Stimulated activated CD4-positive, alpha-beta T cell treated with anti-CD3 and anti-CD28 coated beads, Interleukin-2, amount 100 ng/mL, for 24 hours (primary cell): ENCODE measurements around the gene PTPN11.
"Not testable (repeated sequence)": the region's sequence is repeated elsewhere in the genome, so short reads cannot be mapped to it uniquely, and the experiment has no call there.

Experiments used
- DNase-seq, 2 donors: peaks; one replicate each; pipeline ENCODE4 v3.0.0-alpha.2; 2020

PTPN11 gene

DNA sequence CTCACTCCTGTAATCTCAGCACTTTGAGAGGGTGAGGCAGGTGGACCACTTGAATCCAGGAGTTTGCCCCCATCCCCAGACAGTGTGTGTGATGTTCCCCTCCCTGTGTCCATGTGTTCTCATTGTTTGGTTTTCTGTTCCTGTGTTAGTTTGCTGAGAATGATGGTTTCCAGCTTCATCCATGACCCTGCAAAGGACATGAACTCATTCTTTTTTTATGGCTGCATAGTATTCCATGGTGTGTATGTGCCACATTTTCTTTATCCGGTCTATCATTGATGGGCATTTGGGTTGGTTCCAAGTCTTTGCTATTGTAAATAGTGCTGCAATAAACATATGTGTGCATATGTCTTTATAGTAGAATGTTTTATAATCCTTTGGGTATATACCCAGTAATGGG, 38.4 kb downstream of the PTPN11 start:
- not testable (repeated sequence) for DNase-seq

DNA sequence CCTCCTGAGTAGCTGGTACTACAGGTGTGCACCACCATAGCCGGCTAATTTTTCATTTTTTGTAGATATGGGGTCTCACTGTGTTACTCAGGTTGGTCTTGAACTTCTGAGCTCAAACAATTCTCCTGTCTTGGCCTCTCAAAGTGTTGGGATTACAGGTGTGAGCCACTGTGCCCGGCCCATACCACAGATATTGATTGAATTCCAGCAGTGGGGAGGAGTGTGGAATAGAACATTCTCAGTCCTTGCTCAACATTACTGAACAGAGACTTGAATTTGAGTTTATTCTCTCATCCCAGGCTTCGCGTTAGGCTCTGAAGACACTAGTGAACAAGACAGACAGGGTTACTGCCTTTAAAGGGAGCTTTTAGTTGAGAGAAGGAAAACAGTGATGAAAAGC, 39.6 kb downstream of the PTPN11 start:
- no peak for DNase-seq

DNA sequence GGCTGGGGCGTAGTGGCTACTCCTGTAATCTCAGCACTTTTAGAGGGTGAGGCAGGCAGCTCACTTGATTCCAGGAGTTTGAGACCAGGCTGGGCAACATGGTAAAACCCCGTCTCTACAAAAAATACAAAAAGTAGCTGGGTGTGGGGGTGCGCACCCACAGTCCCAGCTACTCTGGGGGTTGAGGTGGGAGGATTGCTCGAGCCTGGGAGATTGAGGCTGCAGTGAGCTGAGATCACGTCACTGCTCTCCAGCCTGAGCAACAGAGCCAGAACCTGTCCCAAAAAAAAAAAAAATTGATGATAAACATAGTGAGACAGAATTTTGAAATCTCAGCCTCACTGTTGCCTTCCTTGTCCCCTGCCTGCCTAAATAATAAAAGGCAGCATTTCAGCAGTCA, 40.0 kb downstream of the PTPN11 start:
- no peak for DNase-seq

DNA sequence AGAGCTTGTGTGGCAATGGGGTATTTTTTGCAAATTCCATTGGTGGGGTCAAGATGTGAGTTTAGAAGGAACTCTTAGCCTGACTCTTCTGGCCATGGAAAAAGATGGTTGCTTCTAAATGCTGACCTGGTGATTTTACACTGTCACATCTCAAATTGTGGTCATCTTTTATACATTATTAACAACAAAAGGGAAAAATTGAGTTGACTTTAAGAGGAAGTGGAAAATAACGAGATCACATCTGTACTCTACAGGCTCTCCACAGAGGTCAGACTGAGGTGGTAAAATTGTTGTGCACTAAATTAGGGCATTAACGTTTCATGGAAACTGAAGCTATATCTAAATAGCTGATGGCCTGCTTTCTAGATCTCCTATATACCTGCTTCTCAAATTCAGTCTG, 44.7 kb downstream of the PTPN11 start:
- no peak for DNase-seq

DNA sequence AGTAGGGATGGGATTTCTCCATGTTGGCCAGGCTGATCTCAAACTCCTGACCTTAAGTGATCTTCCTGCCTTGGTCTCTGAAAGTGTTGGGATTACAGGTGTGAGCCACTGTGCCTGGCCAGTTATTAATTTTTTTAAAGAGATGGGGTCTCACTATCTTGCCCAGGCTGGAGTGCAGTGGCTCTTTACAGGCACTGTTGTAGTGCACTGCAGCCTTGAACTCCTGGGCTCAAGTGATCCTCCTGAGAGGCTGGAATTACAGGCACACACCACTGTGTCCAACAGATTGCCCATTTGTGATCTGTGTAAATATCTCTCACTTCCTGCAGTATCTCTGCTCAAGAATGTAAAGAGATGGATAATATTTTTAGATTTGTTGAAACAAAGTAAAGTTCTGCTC, 45.9 kb downstream of the PTPN11 start:
- no peak for DNase-seq

DNA sequence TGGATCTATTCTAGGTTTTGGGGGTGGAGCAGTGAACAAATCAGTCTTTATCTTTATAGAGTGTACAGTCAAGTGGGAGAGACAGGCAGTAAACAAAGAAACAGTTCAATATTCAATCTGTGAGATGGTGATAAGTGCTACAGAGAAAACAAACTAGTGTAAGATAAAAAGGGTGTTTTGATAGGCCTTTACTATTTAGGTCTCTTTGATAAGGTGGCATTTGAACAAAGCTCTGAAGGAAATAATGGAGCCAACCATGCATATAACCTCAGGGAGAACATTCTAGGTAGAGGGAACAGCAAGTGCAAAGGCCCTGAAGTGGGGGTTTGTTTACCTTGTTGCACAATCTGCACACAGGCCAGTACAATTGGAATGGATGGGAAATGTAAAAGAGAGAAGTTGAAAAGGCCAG, 47.3 kb downstream of the PTPN11 start:
- no peak for DNase-seq

DNA sequence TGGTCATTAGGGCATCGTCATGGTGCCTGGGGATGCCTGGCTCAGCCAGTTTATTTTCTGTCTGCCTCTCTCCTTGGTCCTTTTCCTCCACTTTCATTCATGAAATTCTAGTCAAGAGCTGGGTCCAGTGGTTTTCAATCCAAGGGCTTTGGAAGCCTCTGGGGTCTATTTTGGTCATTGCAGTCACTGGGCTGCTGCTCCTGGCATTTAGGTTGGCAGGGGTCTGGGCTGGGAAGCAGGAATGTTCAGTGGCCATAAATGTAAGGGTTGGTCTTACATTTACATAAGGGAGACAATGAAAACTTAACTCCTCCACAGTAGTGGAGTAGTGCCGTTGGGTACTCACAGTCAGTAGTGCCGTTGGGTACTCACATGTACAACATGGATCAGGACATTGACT, 48.1 kb downstream of the PTPN11 start:
- no peak for DNase-seq

DNA sequence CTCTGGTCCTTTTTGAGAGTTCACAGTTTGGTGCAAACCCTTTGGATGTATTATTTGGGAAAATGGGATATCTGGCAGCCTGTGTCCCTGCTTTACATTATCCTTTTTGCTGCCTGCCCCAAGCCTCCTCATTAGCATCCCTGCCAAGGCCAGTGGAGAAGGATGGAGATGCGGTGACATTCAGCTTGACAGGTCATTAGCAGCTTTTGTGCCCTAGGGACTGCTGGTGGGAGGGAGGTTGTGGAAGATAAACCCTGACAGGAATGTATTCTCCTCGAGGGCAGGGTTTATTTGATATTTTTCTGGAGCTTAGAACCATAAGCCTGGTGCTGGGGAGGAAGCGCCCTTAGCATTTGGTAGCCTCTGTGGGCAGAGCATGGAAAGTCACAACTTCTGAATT, 49.3 kb downstream of the PTPN11 start:
- DNase-seq: no peak

DNA sequence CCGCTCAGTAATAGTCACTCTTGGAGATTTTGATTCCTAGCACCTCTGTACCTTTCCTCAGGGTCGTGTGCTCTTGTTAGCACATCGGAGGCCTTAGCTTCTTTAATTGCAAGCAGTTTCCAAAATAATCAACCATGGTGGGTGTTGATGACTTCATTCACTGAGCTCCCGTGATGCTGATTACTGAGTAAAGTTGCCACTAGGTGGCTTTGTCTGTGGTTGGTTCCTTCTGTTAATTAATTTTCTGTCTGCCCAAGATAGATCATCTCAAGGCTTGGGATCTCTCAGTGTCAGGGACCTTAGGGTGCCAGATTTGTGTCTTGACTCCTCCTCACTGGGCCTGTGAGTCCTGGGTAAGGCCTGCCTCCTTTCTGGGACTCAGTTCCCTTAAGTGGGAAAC, 54.3 kb downstream of the PTPN11 start:
- no peak for DNase-seq

DNA sequence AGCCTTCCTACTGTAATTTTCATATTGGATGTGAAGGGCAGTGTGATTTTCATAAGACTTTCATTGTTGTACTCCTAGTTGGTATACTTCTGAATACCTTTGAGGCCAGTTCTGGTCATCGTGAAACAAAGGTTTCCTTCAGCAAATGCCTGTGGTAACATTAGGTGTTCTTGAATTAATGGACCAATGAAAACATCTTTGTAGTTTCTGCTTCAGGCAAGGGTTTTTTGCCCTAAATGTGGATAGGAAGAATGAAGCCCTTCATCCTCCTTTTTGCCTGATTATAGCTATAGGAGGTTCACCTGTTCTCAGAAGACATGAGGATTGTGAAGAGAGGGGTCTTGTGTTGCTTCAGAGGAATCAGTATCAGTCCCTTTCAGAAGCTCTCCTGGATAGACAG, 60.7 kb downstream of the PTPN11 start:
- no peak for DNase-seq

DNA sequence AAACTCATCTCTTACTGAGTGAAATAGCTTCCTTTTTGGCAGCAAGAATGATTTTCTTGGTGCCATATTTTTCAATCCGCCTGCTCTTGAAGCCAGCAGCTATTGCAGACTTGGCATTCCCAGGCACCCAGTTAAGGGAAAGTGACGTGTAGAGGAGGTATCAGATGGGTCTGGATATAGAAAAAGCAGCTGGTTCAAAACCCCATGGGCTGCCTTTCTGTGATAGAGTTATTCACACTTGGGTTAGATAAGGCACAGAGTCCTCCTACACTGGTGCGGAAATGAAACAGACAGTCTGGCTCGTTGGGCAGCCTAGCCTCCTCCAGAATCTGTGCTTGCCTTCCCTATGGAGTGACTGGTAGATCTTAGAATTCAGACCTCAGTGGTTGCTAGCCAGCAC, 62.2 kb downstream of the PTPN11 start:
- DNase-seq: no peak

DNA sequence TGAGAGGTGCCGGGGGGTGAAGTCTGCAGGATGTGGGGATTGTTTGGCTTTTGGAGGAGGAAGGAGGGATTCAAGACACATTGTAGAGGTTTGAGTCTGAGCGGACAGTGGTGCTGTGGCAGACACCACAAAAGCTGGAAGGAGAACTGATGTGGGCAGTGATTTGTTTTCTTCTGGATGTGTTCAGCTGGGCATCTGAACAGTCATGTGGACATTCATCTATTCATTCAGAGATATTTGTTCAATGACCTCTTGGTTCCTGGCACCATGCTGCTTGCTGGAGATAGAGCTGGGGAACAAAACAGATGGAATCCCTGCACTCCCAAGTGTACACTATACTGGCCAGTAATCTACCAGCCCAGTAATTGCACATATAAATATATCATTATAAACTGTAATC, 64.0 kb downstream of the PTPN11 start:
- DNase-seq: no peak

DNA sequence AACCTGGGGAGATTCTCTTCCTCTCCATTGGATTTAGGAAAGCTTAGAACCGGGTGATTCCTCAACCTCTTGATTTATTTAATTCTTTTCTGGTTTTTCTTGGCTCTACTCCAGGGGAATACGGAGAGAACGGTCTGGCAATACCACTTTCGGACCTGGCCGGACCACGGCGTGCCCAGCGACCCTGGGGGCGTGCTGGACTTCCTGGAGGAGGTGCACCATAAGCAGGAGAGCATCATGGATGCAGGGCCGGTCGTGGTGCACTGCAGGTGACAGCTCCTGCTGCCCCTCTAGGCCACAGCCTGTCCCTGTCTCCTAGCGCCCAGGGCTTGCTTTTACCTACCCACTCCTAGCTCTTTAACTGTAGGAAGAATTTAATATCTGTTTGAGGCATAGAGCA, 67.6 kb downstream of the PTPN11 start:
- DNase-seq: no peak

DNA sequence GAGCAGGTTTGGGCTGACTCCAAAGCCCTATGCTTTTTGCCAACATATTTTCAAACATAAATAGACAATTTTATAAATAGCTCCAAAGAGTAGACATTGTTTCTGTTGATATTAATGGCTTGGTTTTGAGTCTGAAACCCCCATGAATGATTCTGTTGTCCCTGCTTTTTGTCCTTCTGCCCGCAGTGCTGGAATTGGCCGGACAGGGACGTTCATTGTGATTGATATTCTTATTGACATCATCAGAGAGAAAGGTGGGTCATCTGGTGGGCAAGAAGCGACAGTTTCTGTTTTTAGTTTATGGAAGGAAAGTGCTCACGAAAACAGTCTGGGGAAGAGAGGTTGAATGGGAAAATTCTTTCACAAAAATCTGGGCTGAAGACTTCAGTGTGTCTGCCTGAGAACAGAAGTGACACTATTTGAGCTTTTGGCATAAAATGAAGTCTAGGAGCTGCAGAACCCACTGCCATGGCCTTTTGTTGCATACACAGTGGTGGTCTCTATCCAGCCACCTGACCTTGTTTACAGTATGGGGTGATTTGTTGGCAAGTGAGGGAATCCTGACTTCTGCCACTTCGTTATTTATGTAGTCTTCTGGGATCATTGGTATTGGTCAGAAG, 69.6 kb downstream of the PTPN11 start:
- DNase-seq: no peak

DNA sequence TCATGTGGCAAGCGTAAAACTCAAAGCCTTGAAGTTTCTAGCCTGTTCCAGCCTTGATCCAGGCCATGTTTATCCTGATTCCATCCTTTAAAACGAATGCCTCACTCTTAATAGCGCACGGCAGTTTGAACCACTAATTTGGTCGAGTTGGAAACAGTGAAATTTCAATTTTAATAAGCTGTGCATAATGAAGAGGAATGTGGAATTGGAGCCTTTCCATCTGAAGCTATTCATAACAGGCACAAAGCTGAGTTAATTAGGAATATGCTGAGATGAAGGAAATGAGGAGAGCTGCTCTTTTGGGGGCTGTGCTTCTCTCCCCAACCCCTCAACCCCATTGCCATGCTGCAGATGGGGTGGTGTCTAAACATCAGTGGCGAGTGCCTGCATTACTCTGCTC, 70.7 kb downstream of the PTPN11 start:
- DNase-seq: no peak

DNA sequence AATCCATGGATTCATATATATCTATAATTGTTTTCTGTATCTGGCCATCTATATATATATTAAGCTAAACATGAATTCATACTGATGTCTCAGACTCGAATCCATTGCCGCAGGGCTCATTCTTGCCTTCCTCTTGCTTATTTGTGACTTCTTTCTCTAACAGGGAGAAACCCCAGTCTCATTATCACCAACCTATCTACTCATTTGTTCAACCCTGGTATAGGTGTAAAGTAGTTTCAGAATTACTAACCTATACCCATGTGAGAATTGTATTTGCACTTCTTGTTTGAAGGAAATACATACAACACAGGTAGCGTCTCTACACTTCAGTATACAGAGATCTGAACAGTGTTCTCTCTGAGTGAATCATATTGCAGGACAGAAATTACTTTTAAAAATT, 77.7 kb downstream of the PTPN11 start:
- DNase-seq: peak in 1 of 2 donors; percentile 9

DNA sequence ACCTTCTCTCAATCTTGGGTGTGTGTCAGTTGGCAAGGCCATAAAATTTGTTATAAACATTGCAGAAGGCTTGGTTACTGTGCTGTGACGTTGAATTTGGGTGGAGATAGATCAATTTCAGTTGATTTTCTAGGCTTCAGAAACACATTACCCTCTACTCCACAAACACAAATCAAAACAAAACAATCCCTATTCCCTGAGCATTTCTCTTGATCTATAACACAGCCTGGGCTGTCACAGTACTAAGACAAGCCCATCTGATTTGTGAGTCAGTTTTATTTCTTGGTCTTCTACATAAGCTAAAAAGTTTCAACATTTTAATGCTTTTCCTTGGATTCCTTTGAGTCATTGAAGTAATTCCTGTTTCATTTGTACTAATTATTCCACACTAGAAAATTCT, 79.8 kb downstream of the PTPN11 start:
- no peak for DNase-seq

DNA sequence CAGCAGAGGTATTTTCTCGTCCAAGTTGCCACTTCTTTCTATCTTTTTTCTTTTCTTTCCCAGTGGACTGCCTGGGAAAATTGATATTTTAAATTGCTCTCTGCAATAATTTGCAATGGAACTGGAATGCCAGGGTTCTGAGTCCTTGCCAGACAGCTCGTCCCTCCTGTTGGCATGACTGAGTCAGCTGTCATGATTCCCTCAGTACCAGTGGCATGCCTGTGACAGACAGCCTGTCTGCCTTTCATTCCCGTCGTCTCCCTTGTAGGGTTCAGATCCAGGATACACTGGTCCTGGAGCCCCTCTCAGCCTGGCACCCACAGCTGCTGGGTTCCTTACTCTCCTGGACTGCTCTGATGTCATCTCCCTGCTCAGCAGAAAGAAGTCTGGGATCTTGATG, 84.8 kb downstream of the PTPN11 start:
- no peak for DNase-seq

DNA sequence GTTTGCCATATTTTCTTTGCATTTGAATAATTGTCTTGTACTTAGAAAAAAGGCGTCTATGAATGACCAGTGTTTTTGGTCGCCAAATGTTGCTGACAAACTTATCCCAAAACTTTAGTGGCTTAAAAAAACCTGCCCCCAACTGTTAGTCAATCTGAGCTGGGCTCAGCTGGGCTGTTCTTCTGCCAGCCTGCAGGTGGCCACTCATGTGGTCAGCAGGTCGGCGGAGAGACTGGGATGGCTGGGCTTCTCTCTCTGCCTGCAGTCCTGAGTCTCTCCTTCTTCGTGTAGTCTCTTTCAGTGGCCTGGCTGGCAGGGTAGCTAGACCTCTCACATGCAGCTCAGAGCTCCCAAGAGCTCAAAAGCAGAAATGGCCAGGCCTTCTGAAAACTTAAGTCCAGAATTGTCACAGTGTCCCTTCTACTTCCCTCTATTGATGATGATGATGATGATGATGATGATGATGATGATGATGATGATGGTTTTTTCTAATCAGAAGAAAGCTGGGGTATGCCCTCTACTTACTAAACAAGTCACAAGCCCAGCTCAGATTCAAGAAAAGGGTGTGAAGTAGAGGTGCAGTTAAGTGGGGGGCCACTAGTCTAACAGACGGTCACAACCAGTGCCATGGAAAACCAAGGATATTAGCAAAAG, 87.9 kb downstream of the PTPN11 start:
- DNase-seq: no peak

DNA sequence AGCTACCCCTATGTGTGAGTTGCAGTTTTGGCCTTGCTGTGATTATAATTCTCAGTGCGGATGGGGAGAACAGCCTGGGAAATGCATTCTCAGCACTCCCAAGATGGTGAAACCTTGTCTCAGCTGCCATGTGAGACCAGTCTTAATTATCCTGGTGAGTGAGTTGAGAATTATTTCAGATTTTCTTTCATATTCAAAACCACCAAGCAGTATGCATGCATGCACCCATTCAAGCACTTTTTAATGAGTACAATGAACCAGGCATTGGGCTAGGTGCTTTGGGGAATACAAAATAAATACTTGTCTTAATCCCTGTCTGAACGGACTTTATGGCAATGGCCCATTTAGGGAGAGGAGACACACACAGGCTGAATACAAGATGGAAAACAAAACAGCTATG, 94.7 kb downstream of the PTPN11 start:
- no peak for DNase-seq

DNA sequence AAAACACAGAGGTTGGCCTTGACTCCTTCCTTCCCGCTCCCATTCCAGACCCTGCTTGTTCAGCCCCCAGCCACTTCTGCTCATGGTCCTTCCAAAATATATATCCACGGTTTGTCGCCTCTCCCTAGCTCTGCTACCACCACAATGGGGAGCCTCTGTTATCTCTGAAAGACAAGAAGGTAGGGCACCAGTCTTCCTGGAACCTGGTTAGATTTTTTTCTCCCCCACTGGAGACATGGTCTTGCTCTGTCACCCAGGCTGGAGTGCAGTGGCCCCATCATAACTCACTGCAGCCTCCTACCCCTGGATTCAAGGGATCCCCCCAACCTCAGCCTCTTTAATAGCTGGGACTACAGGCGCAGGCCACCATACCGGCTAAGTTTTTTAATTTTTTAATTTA, 95.7 kb downstream of the PTPN11 start:
- no peak for DNase-seq

DNA sequence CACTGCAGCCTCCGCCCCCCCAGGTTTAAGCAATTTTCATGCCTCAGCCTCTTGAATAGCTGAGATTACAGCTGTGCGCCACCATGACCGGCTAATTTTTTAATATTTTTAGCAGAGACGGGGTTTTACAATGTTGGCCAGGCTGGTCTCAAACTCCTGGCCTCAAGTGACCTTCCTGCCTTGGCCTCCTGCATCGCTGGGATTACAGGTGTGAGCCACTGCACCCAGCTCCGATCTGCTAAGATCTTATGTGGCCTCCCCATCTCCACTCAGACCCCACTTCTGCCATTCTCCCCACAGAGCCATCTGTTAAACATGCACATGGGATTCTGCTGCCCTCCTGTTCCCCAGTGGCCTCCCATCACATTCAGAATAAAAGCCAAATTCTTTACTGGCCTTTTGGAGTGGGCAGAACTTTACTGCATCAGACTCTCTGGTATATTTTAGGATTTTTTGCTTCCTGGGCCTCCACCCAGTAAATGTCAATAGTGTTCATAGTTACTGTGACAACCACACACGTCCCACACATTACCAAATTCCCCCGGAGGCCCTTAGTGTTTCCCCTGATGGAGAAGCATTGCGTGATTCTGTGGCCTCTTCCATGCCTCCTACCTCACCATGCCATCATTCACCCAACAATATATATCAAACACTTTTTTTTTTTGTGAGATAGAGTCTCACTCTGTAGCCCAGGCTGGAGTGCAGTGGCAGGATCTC, 96.3 kb downstream of the PTPN11 start:
- DNase-seq: no peak

DNA sequence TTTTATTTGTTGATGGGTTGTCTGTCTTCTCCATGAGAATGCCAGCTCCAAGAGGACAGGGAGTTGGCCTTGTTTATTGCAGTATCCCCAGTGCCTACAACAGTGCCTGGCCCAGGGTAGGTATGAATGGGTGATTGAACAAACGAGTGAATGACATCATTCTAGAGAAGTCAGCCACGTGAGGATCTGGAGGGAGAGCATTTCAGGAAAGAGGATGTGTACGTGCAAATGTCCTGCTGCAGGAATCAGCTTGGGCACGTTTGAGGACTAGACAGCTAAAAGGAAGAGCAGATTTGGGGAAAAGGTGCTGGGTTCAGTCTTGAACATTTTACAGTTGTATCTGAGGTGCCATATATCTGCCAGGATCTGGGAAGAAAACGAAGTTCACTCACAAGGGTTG, 97.1 kb downstream of the PTPN11 start:
- DNase-seq: no peak

DNA sequence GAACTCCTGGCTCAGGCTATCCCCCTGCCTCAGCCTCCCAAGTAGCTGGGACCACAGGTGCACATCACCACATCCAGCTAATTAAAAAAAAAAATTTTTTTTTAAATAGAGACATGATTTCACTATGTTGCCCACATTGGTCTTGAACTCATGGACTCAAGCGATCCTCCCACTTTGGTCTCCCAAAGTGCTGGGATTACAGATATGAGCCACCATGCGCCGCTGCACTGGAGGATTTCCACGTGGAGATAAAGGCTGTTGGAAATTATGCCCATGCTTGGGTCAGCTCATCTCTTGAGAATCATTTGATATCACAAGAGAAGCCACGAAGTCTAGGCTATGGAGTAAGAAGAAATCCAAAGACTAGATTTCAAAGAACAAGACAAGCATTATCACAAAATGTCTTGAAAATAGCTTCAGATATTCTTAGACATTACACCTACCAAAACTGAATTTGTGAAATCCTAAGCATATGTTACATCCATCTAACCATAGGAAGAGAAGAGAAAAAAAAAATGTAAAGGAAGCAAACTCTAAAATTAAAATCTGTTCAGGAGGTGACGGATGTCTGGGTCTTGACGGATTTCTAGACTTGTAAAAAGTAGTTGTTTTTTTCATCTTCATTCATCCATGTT, 99.1 kb downstream of the PTPN11 start:
- no peak for DNase-seq
